OCI-LY1 (cell line): ENCODE results near the gene FAM200C.

Source experiments
- CTCF ChIP-seq: fragments of 200-600 bp; sonication (generic), shearing (Covaris generic); IDR thresholded peaks from 2 replicates; pipeline ENCODE4 v1.5.1; 2017; ENCODE audit warnings: mild to moderate bottlenecking, antibody characterized with exemption, low read length, moderate library complexity, mixed read lengths
- EZH2 ChIP-seq: fragments of 200-600 bp; sonication (generic), shearing (Covaris generic); IDR thresholded peaks from 2 replicates; pipeline ENCODE4 v1.8.0; 2017; ENCODE audit warnings: borderline replicate concordance, mixed run types, mild to moderate bottlenecking, antibody characterized with exemption, low read length, moderate library complexity, mixed read lengths

GRCh38 chr5:160432787-160433186, 32.9 kb upstream of the FAM200C start:
- TF ChIP-seq CTCF = no peak
- no peak for TF ChIP-seq EZH2
